ENCODE data around the gene PTPA. TPM values are rescaled to one million over a fixed set of nuclear protein-coding genes. Genes with fewer than 3 reads are reported as not detected.
A peak's percentile ranks its signal among the peaks of the same experiment; 100 is the strongest.

Gene PTPA
- total RNA-seq, 6 donors from 2014 or later: 48.2 to 130 (median 67.2) TPM

DNA sequence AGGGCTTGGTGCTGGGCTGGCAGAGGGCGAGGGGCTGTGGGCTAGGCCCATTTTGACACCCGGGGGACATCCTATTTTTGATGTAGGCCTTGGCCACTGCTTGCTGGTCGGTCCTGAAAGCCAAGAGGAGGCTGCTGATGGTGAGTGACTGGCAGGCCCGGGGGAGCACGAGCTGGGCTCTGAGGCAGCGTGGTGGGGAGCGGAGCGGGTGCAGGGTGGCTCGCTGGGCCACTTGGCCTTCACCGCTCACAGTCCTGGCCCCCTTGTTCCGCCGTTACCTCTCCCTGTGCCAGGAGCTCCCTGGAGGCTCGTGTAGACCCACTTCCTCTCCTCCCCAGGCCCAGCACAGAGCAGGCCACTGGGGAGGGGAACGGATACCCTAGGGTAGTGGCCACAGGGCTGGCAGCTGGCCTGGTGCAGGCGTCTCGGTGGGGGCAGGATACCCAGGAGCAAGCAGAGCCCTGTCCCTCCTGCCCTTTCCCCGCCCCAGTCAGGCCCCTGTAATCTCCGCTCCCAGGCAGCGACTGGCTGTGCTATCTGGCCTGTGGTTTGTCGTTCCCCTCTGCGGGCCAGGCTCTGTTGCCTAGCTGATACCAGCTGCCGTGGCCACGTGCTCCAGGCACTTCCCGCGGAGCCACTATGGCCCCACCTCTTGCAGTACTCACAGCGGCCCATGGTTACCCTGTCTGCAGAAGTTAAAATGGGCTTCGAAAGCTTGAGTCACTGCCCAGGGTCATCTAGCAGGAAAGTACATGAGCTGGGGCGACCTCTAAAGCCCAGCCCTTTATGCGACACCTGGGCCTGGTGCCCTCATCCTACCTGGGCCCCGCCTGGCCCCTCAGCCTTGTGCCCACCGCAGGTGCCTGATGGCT, 42.0 kb upstream of the PTPA start:
- H3K27ac ChIP-seq: peak overlapping the region in 3 of 4 donors; percentile 9 to 39 (median 12)
- peak in 1 of 2 donors; percentile 71 for DNase-seq

GRCh38 chr9:129069862-129070641, 41.2 kb upstream of the PTPA start:
- H3K27ac ChIP-seq: peak overlapping the region in 1 of 4 donors; percentile 39
- TF ChIP-seq POLR2AphosphoS5 (IDR thresholded peaks at IDR 0.05) (no peak), EP300 (IDR thresholded peaks at IDR 0.05) (no peak), POLR2A (IDR thresholded peaks at IDR 0.05) (no peak)
- TF ChIP-seq, protein P1, sequence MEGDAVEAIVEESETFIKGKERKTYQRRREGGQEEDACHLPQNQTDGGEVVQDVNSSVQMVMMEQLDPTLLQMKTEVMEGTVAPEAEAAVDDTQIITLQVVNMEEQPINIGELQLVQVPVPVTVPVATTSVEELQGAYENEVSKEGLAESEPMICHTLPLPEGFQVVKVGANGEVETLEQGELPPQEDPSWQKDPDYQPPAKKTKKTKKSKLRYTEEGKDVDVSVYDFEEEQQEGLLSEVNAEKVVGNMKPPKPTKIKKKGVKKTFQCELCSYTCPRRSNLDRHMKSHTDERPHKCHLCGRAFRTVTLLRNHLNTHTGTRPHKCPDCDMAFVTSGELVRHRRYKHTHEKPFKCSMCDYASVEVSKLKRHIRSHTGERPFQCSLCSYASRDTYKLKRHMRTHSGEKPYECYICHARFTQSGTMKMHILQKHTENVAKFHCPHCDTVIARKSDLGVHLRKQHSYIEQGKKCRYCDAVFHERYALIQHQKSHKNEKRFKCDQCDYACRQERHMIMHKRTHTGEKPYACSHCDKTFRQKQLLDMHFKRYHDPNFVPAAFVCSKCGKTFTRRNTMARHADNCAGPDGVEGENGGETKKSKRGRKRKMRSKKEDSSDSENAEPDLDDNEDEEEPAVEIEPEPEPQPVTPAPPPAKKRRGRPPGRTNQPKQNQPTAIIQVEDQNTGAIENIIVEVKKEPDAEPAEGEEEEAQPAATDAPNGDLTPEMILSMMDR (IDR thresholded peaks at IDR 0.05): no peak
- DNase-seq: peak in 1 of 2 donors; percentile 81
- no peaks in the 10 kb centered on the region for H3K9me3 ChIP-seq
- 80 to 93% methylated on average over 7 to 26 of the region's 26 CpGs for WGBS, 2 donors
- peaks cover 0 to 45% (median 34%) of the 10 kb centered on the region in 4 donors for H3K36me3 ChIP-seq
- no peaks in the 10 kb centered on the region for H3K27me3 ChIP-seq
- H3K4me3 ChIP-seq: no peak overlapping the region
- peaks cover 0 to 6% (median 2%) of the 10 kb centered on the region in 4 donors for H3K4me1 ChIP-seq
- peak in 1 of 2 donors; percentile 3 for ATAC-seq (ENCODE audit: low FRiP score in 2 of 2)

More for the DNA sequence above, 42.0 kb upstream of the PTPA start:
- Histone ChIP-seq H3K4me3 (no peak overlapping the region), H3K9me3 (no peaks in the 10 kb centered on the region), H3K4me1 (peaks cover 0 to 6% (median 2%) of the 10 kb centered on the region in 4 donors), H3K36me3 (peaks cover 0 to 52% (median 39%) of the 10 kb centered on the region in 4 donors), H3K27me3 (no peaks in the 10 kb centered on the region)
- TF ChIP-seq POLR2AphosphoS5 (IDR thresholded peaks at IDR 0.05) (no peak), POLR2A (IDR thresholded peaks at IDR 0.05) (no peak), EP300 (IDR thresholded peaks at IDR 0.05) (no peak)
- TF ChIP-seq, protein P1 (IDR thresholded peaks at IDR 0.05): no peak
- ATAC-seq (ENCODE audit: low FRiP score in 2 of 2): peak; percentile 78 to 85
- WGBS, 2 donors: 77 to 85% methylated on average over 22 to 30 of the region's 31 CpGs

- DNase-seq (no peak), ATAC-seq (ENCODE audit: low FRiP score in 2 of 2) (peak in 1 of 2 donors; percentile 31)
- H3K4me3 ChIP-seq: no peak overlapping the region
- WGBS, 2 donors: 83 to 85% methylated on average over 13 to 20 of the region's 21 CpGs
- H3K27me3 ChIP-seq: no peaks in the 10 kb centered on the region
- peak overlapping the region in 1 of 4 donors; percentile 10 for H3K27ac ChIP-seq
- H3K4me1 ChIP-seq: peaks cover 0 to 6% (median 2%) of the 10 kb centered on the region in 4 donors
- H3K9me3 ChIP-seq: no peaks in the 10 kb centered on the region
- TF ChIP-seq, protein P1 (IDR thresholded peaks at IDR 0.05): no peak
- no peak for TF ChIP-seq POLR2A (IDR thresholded peaks at IDR 0.05)
- no peak for TF ChIP-seq EP300 (IDR thresholded peaks at IDR 0.05)
- TF ChIP-seq POLR2AphosphoS5 (IDR thresholded peaks at IDR 0.05): no peak
- H3K36me3 ChIP-seq: peaks cover 0 to 38% (median 26%) of the 10 kb centered on the region in 4 donors
These were observed 40.3 kb upstream of the PTPA start for GRCh38 chr9:129070696-129071525.

DNA sequence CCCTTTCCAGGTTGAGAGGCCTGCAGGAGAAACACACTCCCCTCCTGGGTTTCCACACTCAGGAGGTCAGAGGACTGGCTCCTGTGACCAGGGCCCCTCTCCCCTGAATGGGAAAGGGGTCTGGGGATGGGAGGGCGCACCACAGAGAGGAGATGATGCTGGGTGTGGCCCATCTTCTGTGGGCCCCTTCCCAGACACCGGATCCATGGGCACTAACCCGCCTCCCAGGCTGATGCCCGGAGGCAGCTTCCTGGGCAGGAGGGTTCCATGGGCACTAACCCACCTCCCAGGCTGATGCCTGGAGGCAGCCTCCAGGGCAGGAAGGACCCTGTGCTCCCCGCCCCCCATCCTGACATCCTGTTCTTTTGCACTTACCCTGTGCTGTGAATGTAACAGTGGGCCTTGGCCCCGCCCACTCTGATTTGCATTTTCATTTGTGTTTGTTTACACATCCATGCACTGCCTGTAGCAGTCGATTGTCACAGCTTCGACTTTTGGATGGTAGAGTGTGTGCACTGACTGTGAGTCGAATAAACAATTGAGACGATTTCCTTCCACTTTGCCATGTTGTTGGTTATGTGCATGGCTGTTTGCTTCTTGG, 39.6 kb upstream of the PTPA start:
- ATAC-seq (ENCODE audit: low FRiP score in 2 of 2): no peak

More for the DNA sequence above, 39.6 kb upstream of the PTPA start:
- no peaks in the 10 kb centered on the region for H3K27me3 ChIP-seq
- whole genome bisulfite sequencing, 2 donors: 38 to 51% methylated on average over 6 to 9 of the region's 10 CpGs
- H3K27ac ChIP-seq: no peak overlapping the region
- DNase-seq: no peak
- peaks cover 0 to 34% (median 24%) of the 10 kb centered on the region in 4 donors for H3K36me3 ChIP-seq
- peaks cover 0 to 6% (median 2%) of the 10 kb centered on the region in 4 donors for H3K4me1 ChIP-seq
- no peaks in the 10 kb centered on the region for H3K9me3 ChIP-seq
- TF ChIP-seq, protein P1 (IDR thresholded peaks at IDR 0.05): no peak
- no peak for TF ChIP-seq POLR2AphosphoS5 (IDR thresholded peaks at IDR 0.05)
- TF ChIP-seq POLR2A (IDR thresholded peaks at IDR 0.05): no peak
- no peak for TF ChIP-seq EP300 (IDR thresholded peaks at IDR 0.05)
- H3K4me3 ChIP-seq: no peak overlapping the region
